Measurements from ENCODE around the gene SMC5. TPM values are rescaled to one million over a fixed set of nuclear protein-coding genes. Genes with fewer than 3 reads are reported as not detected.

SMC5 gene
- total and polyA plus RNA-seq, 2 of the 13 experiments (the other 11 are each of a cell fraction or from before 2014, with no cell fraction given) = 7.2 to 26.7 TPM

- 96% methylated on average over 3 of the region's 3 CpGs for WGBS (ENCODE audit: low lambda C conversion rate)
These were observed 130.4 kb downstream of the SMC5 start for GRCh38 chr9:70389188-70389587.

GRCh38 chr9:70389621-70390266, 131.0 kb downstream of the SMC5 start:
- DNase-seq (ENCODE audit: low spot score) = no peak
- Histone ChIP-seq H3K9me3 (ENCODE audit: low read length) (no peaks in the 10 kb centered on the region), H3K4me1 (ENCODE audit: insufficient read depth, low read length) (peaks cover 4% of the 10 kb centered on the region; the same call in 1 of the 2 replicates), H4K20me1 (ENCODE audit: insufficient read depth, low read length) (peaks cover 49% of the 10 kb centered on the region), H3K4me2 (ENCODE audit: low read depth, low read length) (no peak overlapping the region), H3K36me3 (replicated peaks in 1 of 2; ENCODE audit: control insufficient read depth in 1 of 2, insufficient read depth in 2 of 2, low read length in 2 of 2) (peaks cover 2 to 4% of the 10 kb centered on the region in 2 experiments; a peak in 2 of 5 replicates), H3K27me3 (ENCODE audit: control insufficient read depth in 1 of 2, insufficient read depth in 2 of 2, low read length in 2 of 2) (no peaks in the 10 kb centered on the region), H3K9ac (ENCODE audit: insufficient read depth, low read depth, low read length) (no peak overlapping the region), H3K27ac (ENCODE audit: extremely low read length, insufficient read depth, low read length) (no peak overlapping the region), H3K4me3 (replicated peaks in 1 of 3; ENCODE audit: insufficient read depth in 1 of 3, low read depth in 2 of 3, low read length in 3 of 3) (no peak overlapping the region), H2AFZ (ENCODE audit: low read length) (no peak overlapping the region), H3K79me2 (ENCODE audit: insufficient read depth, low read length) (peaks cover 15% of the 10 kb centered on the region)
- ChIA-PET CTCF (ENCODE audit: low intra/inter-chr PET ratio, low total read pairs) (no interaction called here), POLR2A (no interaction called here)
- no TSS peak for BruUV-seq (replicated peaks)
- in situ Hi-C loops (cut with HindIII; ENCODE audit: extremely low pct_ligation_motif_present, low pct_unique_long_range_greater_than_20kb) = no loop called here
- no peak for FAIRE-seq
- ATAC-seq = no peak
- intact Hi-C loops (cut with micrococcal nuclease; ENCODE audit: unreplicated experiment) = no loop called here
- 93% methylated on average over 10 of the region's 10 CpGs for WGBS (ENCODE audit: low lambda C conversion rate)
- TF ChIP-seq ZNF749 (CRISPR knock-in tag; IDR thresholded peaks at IDR 0.05; ENCODE audit: borderline replicate concordance) (no peak), SPEN (CRISPR knock-in tag; IDR thresholded peaks at IDR 0.05; ENCODE audit: low read depth) (no peak), RFX5 (IDR thresholded peaks at IDR 0.05; ENCODE audit: low read depth, low read length) (no peak), DMTF1 (CRISPR knock-in tag; IDR thresholded peaks at IDR 0.05) (no peak), MIER2 (CRISPR knock-in tag; IDR thresholded peaks at IDR 0.05) (peak; percentile 58; the same call in 1 of the 2 replicates)
- TF ChIP-seq, protein P1, sequence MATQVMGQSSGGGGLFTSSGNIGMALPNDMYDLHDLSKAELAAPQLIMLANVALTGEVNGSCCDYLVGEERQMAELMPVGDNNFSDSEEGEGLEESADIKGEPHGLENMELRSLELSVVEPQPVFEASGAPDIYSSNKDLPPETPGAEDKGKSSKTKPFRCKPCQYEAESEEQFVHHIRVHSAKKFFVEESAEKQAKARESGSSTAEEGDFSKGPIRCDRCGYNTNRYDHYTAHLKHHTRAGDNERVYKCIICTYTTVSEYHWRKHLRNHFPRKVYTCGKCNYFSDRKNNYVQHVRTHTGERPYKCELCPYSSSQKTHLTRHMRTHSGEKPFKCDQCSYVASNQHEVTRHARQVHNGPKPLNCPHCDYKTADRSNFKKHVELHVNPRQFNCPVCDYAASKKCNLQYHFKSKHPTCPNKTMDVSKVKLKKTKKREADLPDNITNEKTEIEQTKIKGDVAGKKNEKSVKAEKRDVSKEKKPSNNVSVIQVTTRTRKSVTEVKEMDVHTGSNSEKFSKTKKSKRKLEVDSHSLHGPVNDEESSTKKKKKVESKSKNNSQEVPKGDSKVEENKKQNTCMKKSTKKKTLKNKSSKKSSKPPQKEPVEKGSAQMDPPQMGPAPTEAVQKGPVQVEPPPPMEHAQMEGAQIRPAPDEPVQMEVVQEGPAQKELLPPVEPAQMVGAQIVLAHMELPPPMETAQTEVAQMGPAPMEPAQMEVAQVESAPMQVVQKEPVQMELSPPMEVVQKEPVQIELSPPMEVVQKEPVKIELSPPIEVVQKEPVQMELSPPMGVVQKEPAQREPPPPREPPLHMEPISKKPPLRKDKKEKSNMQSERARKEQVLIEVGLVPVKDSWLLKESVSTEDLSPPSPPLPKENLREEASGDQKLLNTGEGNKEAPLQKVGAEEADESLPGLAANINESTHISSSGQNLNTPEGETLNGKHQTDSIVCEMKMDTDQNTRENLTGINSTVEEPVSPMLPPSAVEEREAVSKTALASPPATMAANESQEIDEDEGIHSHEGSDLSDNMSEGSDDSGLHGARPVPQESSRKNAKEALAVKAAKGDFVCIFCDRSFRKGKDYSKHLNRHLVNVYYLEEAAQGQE (IDR thresholded peaks at IDR 0.05; ENCODE audit: borderline replicate concordance in 1 of 2, low read depth in 1 of 2, low read length in 2 of 2) = peak; percentile 6 to 87

More at GRCh38 chr9:70389188-70389587, 130.4 kb downstream of the SMC5 start:
- no peak for TF ChIP-seq ZBTB38 (CRISPR knock-in tag; IDR thresholded peaks at IDR 0.05)
- no peak for TF ChIP-seq RFX1 (IDR thresholded peaks at IDR 0.05)
- peak; percentile 90 for TF ChIP-seq ZNF629 (CRISPR knock-in tag; conservative IDR thresholded peaks at IDR 0.05)
- TF ChIP-seq, protein P2, sequence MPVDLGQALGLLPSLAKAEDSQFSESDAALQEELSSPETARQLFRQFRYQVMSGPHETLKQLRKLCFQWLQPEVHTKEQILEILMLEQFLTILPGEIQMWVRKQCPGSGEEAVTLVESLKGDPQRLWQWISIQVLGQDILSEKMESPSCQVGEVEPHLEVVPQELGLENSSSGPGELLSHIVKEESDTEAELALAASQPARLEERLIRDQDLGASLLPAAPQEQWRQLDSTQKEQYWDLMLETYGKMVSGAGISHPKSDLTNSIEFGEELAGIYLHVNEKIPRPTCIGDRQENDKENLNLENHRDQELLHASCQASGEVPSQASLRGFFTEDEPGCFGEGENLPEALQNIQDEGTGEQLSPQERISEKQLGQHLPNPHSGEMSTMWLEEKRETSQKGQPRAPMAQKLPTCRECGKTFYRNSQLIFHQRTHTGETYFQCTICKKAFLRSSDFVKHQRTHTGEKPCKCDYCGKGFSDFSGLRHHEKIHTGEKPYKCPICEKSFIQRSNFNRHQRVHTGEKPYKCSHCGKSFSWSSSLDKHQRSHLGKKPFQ (CRISPR knock-in tag; IDR thresholded peaks at IDR 0.05; ENCODE audit: insufficient replicate concordance) = no peak
- no peak for TF ChIP-seq SP5 (CRISPR knock-in tag; IDR thresholded peaks at IDR 0.05; ENCODE audit: borderline replicate concordance, low read depth)
- TF ChIP-seq FOXA3 (CRISPR knock-in tag; IDR thresholded peaks at IDR 0.05) = no peak
- peaks cover 4% of the 10 kb centered on the region; the same call in 1 of the 2 replicates for H3K4me1 ChIP-seq (ENCODE audit: insufficient read depth, low read length)
- H2AFZ ChIP-seq (ENCODE audit: low read length) = no peak overlapping the region
- no peak for ATAC-seq
- H3K36me3 ChIP-seq (replicated peaks in 1 of 2; ENCODE audit: control insufficient read depth in 1 of 2, insufficient read depth in 2 of 2, low read length in 2 of 2) = peaks cover 2 to 4% of the 10 kb centered on the region in 2 experiments; a peak in 2 of 5 replicates
- no peaks in the 10 kb centered on the region for H3K27me3 ChIP-seq (ENCODE audit: control insufficient read depth in 1 of 2, insufficient read depth in 2 of 2, low read length in 2 of 2)
- CTCF ChIA-PET (ENCODE audit: low intra/inter-chr PET ratio, low total read pairs) = no interaction called here
- POLR2A ChIA-PET = no interaction called here
- intact Hi-C loops (cut with micrococcal nuclease; ENCODE audit: unreplicated experiment) = no loop called here
- BruUV-seq (replicated peaks) = no TSS peak
- FAIRE-seq = no peak
- in situ Hi-C loops (cut with HindIII; ENCODE audit: extremely low pct_ligation_motif_present, low pct_unique_long_range_greater_than_20kb) = no loop called here
- no peaks in the 10 kb centered on the region for H3K9me3 ChIP-seq (ENCODE audit: low read length)
- H3K27ac ChIP-seq (ENCODE audit: extremely low read length, insufficient read depth, low read length) = no peak overlapping the region
- peaks cover 47% of the 10 kb centered on the region for H4K20me1 ChIP-seq (ENCODE audit: insufficient read depth, low read length)
- no peak overlapping the region for H3K4me2 ChIP-seq (ENCODE audit: low read depth, low read length)
- H3K4me3 ChIP-seq (replicated peaks in 1 of 3; ENCODE audit: insufficient read depth in 1 of 3, low read depth in 2 of 3, low read length in 3 of 3) = no peak overlapping the region
- peaks cover 12% of the 10 kb centered on the region for H3K79me2 ChIP-seq (ENCODE audit: insufficient read depth, low read length)
- DNase-seq (ENCODE audit: low spot score) = no peak
- no peak overlapping the region for H3K9ac ChIP-seq (ENCODE audit: insufficient read depth, low read depth, low read length)

Measured in HepG2 (cell line).